NCI-H2081 treated with DMSO at 0.1 percent for 48 hours (cell line): ENCODE data around the gene COG3.
"Not testable (repeated sequence)": the region's sequence is repeated elsewhere in the genome, so short reads cannot be mapped to it uniquely, and the experiment has no call there.

Source experiments
- DNase-seq: peaks from one replicate; lab custom pipeline; 2025; lab: John Stamatoyannopoulos, UW

The COG3 gene

GRCh38 chr13:45464687-45465453 is at the start of gene COG3:
Gene COG3 (plus strand): TSS chr13:45464939. CDS start chr13:45465037, 98 bp downstream.
- peak; percentile 89 for DNase-seq

- no peak for DNase-seq
Measured at GRCh38 chr13:45415112-45415511, 49.6 kb upstream of the COG3 start.

GRCh38 chr13:45416516-45417128 is 48.1 kb upstream of the COG3 start:
- peak; percentile 79 for DNase-seq

- no peak for DNase-seq
Measured at GRCh38 chr13:45417790-45418534, 46.8 kb upstream of the COG3 start, which contains the start of gene SLC25A30. Gene SLC25A30 (minus strand): TSS chr13:45418373. CDS start chr13:45411425, 6,948 bp downstream.

- not testable (repeated sequence) for DNase-seq
Measured at GRCh38 chr13:45419389-45419788, 45.4 kb upstream of the COG3 start.

GRCh38 chr13:45419945-45420344 is 44.8 kb upstream of the COG3 start:
- DNase-seq: no peak

GRCh38 chr13:45422731-45423292 is 41.9 kb upstream of the COG3 start:
- DNase-seq: no peak

GRCh38 chr13:45426056-45426841 is 38.5 kb upstream of the COG3 start:
- not testable (repeated sequence) for DNase-seq

GRCh38 chr13:45432737-45433380 is 31.9 kb upstream of the COG3 start:
- DNase-seq: no peak

GRCh38 chr13:45433381-45433790 is 31.4 kb upstream of the COG3 start:
- no peak for DNase-seq

GRCh38 chr13:45434556-45435371 is 30.0 kb upstream of the COG3 start:
- no peak for DNase-seq

- DNase-seq: no peak
Measured at GRCh38 chr13:45436332-45436731, 28.4 kb upstream of the COG3 start.

- DNase-seq: no peak
Measured at GRCh38 chr13:45436953-45437352, 27.8 kb upstream of the COG3 start.

GRCh38 chr13:45437947-45438346 is 26.8 kb upstream of the COG3 start:
- no peak for DNase-seq

- no peak for DNase-seq
Measured at GRCh38 chr13:45439008-45439407, 25.7 kb upstream of the COG3 start.

- DNase-seq: no peak
Measured at GRCh38 chr13:45439781-45440462, 24.8 kb upstream of the COG3 start.

- DNase-seq: no peak
Measured at GRCh38 chr13:45441633-45442032, 23.1 kb upstream of the COG3 start.

- DNase-seq: no peak
Measured at GRCh38 chr13:45445053-45445452, 19.7 kb upstream of the COG3 start.

GRCh38 chr13:45446181-45446580 is 18.6 kb upstream of the COG3 start:
- no peak for DNase-seq
